Sciatic nerve (tissue), 2 donors: ENCODE data around the gene TRAF7. TPM values are rescaled to one million over a fixed set of nuclear protein-coding genes. Genes with fewer than 3 reads are reported as not detected.
A peak's percentile ranks its signal among the peaks of the same experiment; 100 is the strongest.
"Not testable (repeated sequence)": the region's sequence is repeated elsewhere in the genome, so short reads cannot be mapped to it uniquely, and the experiment has no call there.

Experiments used
- ATAC-seq: fragments of 200-7000 bp; cut with Tn5 transposase; one replicate; pipeline ENCODE4 v1.9.1; 2020; ENCODE audit warnings: mild to moderate bottlenecking, moderate library complexity
- DNase-seq: peaks from one replicate; pipeline ENCODE4 v3.0.0-alpha.2; 2020; ENCODE audit warnings: low spot score
- intact Hi-C: fragments of 100-400 bp; cut with DNase I; formaldehyde crosslinking; loops from one replicate; pipeline ENCODE4 v1.14.2; 2022
- total RNA-seq: library from RNA; stranded (reverse); fragmentation: NEBNext Ultra II Directional; extraction: Animal tissue kit (Norgen Biotek cat#: 25700); gene quantifications from one replicate; pipeline ENCODE4 v1.2.1, GENCODE V29; 2021
- donor health status: DM: no; HTN: no; CAD: no.
- donor health status: DM: no; HTN: no; CAD: no.

TRAF7 gene
- total RNA-seq, 1 donor from 2014 or later = 44.8 TPM

DNA sequence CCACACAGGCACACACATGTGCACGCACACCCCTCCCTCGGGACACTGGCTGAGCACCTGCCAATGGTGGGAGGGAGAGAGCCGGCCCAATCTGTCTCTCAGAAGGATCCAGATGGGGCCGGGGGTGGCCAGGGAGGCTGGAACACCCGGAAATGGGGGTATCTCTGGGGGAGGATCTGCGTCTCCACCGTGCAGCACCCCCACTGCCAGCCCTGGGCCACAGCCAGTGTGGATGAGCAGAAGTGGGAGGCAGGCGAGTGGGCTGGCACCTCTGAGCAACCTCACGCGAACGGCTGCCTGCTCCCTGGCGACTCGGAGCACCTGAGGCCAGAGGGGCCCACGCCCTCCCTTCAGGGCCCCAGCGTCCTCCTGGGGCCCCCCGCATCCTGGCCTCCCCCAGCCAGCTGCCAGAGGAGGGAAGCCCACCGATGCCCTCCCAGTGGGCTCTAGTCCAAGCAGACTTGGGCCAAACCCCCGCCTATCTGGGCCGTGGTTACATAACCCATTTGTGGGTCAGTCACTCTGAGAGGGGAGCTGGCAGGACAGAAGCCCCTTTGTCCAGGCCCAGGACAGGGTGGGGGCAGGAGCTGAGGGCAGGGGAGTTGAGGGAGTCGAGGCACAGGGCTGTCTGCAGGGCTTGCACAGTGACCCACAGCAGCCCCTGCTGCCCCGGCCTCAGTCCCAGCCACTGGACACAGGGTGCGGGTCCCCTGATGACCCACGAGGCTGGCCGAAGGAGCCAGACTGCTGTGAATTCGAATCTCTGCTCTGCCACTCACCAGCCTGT lies 35.3 kb downstream of the TRAF7 start:
- ATAC-seq (peak; percentile 16), DNase-seq (no peak)
- intact Hi-C loops = no loop called here

DNA sequence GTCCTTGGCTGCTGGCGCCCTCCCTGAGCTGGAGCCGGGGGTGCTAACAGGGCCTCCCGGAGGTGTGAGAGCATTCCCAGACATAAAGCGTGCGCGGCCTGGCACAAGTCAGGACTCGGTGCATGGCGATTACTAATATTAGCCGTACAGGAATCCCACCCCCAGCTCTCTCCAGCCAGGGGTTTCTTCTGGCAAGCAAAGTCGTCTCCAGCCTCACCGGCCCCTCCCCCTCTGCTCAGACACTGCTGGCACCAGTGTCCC lies 35.8 kb downstream of the TRAF7 start:
- DNase-seq (no peak), ATAC-seq (no peak)
- intact Hi-C loops = no loop called here

DNA sequence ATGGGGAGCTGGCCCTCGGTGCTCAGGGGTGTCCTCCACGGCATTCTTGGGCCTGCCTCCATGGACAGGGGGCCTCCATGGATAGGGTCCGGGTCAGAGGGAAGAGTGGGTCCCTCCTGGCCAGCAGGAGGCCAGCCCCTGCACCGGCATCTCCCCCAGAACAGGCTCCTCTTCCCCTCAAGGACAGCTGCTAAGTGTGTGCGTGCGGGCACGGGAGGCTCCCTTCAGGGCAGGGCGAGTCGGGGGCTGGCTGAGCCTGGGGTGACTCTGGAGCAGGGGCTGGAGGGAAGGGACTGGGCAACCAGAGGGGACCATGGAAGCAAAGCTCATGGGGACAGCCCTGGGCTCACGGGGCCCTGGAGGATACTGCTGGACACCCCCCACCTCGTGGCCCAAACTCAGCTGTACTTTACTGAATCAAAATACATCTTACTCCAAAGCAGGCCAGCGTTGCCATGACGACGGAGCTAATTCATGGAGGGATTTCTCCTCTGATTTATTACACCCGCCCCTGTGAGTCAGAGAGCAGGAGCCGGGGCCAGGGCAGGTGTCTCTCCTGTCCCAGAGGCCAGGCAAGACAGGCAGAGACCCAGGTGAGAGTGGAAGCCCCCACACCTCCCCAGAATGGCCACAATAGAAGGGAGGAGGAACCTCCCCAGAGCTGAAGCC lies 38.7 kb downstream of the TRAF7 start:
- ATAC-seq (no peak), DNase-seq (no peak)
- intact Hi-C loops = no loop called here

DNA sequence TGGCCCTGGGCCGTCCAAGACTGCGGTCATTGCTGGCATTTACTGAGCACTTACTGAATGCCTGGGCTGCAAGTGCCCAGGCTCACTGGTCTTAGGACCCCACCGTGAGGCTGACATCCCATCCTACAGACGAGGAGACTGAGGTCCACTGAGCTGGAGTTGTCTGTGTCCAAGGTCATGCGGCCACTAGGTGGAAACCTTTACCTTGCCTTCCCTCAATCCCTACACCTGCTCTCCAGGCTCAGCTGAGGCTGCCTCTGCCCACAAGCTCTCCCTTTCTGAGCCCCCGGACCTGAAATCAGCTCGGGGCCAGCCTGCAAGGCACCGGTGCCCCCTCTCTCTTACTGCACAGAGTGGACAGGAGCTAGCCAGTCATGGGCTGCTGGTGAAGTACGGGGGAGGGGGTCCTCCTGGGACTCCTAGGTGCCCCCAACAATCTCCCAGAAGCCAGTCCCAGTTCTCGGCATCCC lies 39.3 kb downstream of the TRAF7 start:
- peak; percentile 27 for ATAC-seq
- no peak for DNase-seq
- intact Hi-C loops = no loop called here

DNA sequence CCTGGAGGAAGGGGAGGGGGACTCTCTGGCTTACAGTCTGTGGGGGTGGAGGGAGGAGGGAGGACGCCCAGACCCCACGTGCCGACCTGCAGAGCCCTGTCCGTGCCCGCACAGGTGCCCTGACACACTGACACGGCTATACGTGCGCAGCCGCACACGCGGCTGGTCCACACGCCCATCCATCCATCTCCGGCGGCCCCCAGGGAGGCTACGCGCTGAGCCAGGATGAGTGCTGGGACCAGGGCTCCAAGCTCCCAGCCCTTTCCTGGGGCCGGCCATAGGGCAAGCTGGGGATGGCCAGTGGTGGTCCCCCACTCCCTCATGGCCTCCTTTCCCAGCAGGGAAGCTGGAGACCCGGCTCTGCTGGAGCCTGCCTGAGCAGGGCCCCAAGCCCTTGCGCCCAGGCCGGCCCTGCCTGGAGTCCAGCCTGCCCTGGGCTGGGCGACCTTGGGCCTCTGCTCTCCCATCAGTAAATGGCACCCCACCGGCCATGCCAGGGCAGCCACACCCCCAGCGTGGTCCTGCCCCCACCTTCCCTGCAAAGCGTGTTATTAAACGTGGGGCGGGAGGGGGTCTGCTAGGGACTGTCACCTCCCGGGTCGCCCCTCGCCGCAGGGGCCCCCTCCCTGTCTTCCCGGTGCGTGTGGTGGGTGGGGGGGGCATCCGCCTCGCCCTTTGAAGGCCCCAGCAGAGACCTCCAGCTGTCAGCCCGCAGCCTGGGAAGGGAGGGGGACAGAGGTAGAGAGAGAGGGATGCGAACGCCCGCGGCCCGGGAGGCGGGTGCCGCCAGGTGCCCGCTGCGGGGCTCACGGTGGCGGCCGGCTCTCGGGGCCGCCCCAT lies 40.0 kb downstream of the TRAF7 start:
- intact Hi-C loops = no loop called here
- peak; percentile 6 for ATAC-seq
- no peak for DNase-seq

DNA sequence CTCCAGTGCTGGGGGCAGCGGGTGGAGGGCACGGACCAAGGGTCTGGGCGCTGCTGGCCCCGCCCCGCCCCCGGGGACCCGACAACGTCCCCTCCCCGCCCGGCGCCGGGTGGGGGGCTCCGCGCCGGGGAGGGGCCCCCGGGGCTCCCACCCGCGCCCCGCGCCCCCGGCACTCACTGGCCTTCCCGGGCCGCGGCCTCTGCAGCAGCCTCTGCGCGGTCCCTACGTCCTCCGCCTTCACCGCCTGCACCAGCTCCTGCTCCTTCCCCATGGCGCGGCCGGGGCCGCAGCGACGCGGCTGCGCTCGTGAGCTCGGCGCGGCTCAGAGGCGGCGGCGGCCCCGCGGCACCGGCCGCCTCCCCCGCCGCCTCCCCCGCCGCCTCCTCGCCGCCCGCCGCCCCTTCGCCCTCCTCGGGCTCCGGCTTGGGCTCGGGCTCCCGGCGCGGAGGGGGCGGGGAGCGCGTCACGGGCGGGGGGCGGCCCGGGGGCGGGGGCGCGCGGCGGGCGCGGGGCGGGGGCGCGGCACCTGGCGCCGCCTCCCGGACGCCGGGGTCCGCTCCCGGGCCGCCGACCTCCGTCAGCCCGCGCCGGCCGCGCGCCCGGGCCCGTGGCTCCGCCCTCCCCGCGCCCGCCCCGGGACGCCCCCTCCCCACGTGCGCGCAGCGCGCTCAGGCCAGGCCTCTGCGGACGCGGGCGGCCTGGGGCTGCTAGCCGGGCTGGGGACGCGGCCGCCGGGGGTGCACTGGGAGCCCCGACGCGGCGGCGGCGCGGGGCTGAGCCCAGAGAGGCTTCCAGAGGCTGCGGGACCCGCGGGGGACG lies 40.8 kb downstream of the TRAF7 start, which contains the start of gene CASKIN1:
Gene CASKIN1 (minus strand): TSS at position 444 of the 819 bp plus-strand sequence. CDS start 173 bp downstream, at position 271.
- no peak for DNase-seq
- intact Hi-C loops = no loop called here
- no peak for ATAC-seq

DNA sequence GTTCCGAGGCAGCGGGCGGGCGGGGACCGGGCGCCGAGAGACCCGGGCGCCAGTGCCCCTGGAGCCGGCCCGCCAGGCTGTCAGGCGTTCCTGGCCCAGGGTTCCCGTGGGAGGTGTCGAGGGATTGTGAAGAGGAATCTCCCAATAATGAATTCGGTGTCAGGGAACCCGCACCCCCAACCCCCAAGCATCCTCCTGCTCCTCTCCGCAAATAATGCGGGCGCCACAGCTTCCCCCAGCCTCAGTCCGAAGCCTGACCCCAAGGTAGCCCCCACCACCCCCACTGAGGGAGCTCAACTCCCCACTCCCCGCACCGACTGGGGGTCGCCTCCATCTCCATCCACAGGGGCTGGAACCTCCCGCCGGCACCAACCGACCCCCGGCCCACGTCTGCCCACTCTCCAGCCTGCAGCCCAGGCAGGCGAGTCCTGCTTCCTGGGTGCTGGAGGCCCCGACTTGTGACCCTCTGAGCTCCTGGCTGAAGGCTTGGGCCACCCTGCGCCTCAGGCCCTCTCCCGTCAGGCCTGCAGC lies 41.5 kb downstream of the TRAF7 start:
- intact Hi-C loops = no loop called here
- no peak for DNase-seq

DNA sequence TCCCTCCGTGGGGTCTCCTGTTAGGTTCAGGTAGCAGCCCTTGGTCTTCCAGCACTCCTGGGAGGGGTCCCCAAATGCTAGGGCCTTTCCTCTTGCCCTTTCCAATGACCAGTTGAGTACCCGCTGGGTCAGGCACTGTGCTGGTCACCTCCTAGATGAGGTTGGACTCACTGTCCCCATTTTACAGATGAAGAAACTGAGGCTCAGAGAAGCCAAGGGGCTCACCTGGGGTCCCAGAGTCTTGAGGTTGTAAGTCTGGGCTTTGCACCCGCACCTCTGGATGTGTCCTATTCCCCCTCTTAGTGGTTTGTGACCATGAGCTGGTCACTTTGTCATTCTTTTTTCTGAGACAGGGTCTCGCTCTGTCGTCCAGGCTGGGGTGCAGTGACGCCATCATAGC lies 42.2 kb downstream of the TRAF7 start:
- intact Hi-C loops = no loop called here
- no peak for ATAC-seq
- DNase-seq = no peak

More for the DNA sequence above, 41.5 kb downstream of the TRAF7 start:
- ATAC-seq = no peak

DNA sequence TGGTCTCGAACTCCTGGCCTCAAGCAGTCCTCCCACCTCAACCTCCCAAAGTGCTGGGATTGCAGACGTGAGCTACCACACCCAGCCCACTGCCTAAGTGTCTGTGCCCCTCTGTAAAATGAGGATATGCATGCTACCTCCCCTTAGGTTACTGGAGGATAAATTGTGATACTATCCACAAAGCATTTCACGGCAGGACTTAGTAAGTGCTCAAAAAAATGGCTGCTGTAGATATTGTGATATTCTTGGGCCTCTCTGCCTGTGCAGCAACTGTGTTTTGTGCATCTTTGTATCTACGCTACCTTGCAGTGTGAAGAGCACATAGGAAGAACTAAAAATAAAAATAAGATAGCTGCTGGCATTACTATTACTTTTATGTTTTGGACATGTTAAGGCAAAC lies 42.7 kb downstream of the TRAF7 start:
- ATAC-seq (no peak), DNase-seq (no peak)
- intact Hi-C loops = no loop called here

DNA sequence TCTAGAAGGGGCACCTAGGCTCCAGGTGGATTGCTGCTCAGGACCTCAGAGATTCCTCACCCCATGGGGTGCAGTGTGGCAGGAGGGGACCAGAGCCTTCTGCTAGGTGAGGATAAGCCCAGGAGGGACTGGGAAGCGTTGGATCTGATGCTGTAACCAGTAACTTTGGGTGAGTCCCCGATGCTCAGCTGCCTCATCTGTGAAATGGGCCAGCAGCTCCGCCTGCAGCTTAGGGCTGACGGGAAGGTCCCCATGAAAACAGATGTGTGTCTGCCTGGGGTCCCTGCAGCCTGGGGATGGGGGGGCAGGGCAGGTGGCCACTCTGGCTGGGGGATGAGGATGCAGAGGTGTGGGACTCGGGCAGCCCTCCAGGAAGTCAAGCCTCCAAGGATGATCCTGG lies 43.5 kb downstream of the TRAF7 start:
- intact Hi-C loops = no loop called here
- ATAC-seq = no peak

DNA sequence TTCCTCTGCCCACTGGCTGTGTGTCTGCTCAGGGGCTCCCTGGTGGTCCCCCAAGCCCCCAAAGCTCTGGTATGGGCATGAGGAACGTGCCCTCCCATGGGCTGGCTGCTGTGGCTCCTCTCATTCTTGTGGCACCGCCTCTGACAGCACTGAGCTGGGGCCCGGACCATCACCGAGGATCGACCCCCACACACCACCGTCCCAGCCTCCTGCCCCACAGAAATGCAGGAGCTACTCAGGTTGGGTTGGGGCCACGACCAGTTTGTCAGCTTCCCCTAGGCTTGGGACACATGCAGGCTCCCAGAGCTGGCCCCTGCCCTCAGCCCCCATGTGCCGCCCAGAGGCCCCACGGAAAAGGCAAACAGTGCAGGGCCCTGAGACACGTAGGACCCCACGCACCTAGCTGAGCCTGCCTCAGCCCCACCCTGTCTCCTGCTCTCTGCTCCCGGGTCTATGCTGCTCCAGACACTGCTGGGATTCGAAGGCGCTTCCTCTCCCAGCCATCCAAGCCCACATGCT lies 44.1 kb downstream of the TRAF7 start:
- no peak for DNase-seq
- intact Hi-C loops = no loop called here
- no peak for ATAC-seq

More for the DNA sequence above, 43.5 kb downstream of the TRAF7 start:
- no peak for DNase-seq

DNA sequence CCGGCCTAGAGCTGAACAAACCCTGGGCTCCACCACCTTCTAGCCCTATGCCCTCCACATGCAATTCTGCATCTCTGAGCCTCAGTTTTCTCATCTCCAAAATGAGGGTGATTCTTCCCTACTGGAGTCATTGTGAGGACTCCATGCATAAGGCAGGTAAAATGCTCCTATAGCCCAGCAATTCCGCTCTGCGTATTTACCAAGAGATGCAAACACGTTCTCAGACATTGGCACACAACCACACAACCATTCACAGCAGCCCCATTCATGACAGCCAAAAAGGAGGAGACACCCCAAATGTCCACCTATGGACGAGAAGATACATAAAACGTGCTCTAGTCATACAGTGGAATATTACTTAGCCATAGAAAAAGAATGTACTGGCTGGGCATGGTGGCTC lies 44.7 kb downstream of the TRAF7 start:
- DNase-seq = no peak
- intact Hi-C loops = no loop called here
- no peak for ATAC-seq

DNA sequence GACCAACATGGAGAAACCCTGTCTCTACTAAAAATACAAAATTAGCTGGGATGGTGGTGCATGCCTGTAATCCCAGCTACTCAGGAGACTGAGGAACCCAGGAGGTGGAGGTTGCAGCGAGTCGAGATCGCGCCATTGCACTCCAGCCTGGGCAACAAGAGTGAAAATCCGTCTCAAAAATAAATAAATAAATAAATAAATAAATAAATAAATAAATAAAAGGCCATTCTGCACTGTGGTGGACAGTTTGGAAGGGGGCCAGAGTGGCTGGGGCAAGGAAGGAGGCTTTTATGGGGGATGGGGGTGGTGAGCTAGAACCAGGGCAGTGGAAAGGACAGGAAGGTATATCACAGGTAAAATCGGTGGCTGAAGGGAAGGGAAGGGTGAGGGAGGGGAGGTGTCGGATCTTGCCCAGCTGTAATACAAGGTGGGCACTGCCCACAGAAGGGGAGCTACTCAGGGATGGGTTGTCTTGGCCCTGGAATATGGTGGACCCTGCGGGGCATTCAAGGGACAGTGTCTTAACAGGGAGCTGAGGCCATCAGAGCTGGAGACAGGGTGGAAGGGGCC lies 47.6 kb downstream of the TRAF7 start:
- intact Hi-C loops, DNase-seq, ATAC-seq: not testable (repeated sequence)

DNA sequence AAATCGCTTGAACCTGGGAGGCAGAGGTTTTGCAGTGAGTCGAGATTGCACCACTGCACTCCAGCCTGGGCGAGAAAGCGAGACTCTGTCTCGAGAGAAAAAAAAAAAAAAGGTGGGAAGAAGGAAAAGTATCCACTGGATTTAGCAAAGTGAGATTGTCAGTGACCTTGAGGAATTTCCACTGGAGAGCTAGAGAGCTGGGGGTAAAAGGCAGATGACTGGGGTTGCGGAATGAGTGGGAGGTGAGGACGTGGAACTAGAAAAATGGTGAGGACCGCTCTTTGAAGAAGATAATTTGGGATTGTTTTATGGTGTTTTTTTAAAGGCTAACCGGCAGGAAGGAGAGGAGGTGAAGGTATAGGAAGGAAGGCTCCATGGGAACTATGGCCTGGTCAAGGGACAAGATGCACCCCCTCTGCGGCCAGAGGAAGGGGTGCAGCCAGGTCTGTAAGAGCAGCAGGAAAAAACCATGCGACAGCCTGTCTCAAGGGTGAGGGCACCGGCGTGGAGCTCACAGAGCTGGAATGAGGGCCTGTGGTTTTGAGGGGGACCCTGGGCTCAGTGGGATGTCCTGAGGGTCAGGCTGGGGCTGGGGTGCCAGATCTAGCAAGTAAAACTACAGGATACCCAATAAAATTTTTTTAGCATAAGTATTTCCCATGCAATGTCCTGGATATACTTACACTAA lies 49.0 kb downstream of the TRAF7 start:
- intact Hi-C loops = no loop called here
- ATAC-seq (peak; percentile 0), DNase-seq (no peak)

DNA sequence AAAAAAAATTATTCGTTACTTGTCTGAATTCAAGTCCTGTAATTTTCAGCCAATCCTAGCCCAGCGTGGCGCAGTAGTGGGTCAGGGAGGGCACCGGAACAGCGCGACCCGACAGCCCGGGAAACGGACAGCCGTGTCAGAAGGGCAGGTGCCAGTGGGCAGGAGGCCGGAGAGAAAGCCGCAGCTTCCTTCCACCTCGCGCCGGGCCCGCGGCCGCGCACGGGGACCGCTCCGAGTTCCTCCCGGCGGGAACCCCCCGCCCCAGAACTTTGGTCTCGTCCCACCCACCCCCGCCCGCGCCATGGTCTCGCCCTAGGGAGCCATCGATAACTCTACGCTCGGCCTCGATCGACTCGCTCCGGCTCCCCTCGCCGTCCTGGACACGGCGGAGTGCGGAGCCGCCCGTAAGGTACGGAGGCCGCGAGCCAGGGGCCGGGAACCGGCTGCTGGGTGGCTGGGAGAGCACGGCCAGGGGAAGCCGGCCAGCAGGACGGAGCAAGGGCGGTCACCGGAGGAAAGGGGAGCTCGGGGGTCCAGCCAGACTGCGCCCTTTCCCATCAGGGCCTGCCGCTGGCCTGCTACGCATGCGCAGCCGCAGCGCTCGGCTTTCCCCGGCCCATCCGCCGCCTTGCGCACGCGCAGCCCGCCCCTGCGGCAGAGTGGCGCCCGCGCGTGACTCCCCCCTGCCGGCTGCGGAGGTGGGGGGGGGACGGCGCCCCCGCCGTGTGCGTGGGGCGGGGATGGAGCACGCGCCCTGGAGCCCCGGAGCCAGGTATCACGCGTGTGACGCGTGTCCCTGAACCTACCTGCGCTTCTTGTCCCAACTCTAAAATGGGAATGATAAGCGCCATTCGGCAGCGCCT lies 49.8 kb downstream of the TRAF7 start, which contains the start of gene MLST8:
Gene MLST8 (plus strand): TSS at position 351 of the 863 bp plus-strand sequence. CDS start 632 bp downstream, outside the sequence.
- DNase-seq (peak; percentile 90), ATAC-seq (peak; percentile 88)
- intact Hi-C loops = no loop called here

DNA sequence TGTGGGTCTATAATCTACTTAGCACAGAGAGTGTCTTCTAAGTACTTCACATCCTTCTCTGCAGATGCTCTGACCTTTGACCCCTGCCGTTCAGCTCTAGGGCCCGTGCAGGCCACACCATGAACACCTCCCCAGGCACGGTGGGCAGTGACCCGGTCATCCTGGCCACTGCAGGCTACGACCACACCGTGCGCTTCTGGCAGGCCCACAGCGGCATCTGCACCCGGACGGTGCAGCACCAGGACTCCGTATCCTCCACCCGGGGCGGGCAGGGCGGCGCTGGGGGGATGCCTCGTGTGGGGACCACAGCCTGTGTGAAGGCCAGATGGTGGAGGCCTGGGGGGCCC lies 50.4 kb downstream of the TRAF7 start:
- intact Hi-C loops = no loop called here
- DNase-seq (no peak), ATAC-seq (peak; percentile 16)

DNA sequence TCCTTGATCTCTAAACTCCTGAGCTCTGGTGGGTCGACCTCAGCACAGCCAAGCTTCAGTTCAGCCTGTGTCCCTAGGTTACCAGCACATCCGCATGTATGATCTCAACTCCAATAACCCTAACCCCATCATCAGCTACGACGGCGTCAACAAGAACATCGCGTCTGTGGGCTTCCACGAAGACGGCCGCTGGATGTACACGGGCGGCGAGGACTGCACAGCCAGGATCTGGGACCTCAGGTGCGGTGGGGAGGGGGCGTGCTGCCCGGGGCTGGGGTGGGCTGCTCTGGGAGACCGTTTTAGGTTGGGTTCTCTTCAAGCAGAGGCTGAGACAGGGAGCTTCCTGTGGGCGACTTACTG lies 50.8 kb downstream of the TRAF7 start:
- ATAC-seq (no peak), DNase-seq (no peak)
- intact Hi-C loops = no loop called here
